Stimulated activated CD4-positive, alpha-beta T cell treated with anti-CD3 and anti-CD28 coated beads, Interleukin-1b, Interleukin-23, amount 100 ng/mL, for 24 hours (primary cell): Measurements from ENCODE around the gene ARHGEF37.
"Not testable (repeated sequence)": the region's sequence is repeated elsewhere in the genome, so short reads cannot be mapped to it uniquely, and the experiment has no call there.

ENCODE experiments used
- DNase-seq, 4 experiments: peaks; one replicate each; pipeline ENCODE4 v3.0.0-alpha.2; 2020; ENCODE audit warnings: low read depth in 4 of 4, low spot score in 1 of 4

Gene ARHGEF37

DNA sequence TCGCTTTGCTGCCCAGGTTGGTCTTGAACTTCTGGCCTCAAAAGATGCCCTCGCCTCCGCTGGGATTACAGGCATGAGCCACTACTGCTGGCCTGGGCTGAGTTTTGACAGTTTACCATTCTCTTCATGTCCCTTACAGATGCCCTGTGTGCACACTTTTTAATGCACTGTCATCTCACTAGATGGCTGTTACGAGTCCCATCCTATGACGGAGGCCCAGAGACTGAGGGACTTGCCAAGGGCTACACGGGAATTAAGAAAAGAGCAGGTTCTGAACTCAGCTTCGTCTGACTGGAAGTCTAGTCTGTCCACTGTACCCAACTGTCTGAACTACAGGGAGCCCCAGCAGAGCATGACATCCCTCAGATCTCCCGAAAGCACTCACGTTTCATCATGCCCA, 63.9 kb downstream of the ARHGEF37 start:
- no peak for DNase-seq

DNA sequence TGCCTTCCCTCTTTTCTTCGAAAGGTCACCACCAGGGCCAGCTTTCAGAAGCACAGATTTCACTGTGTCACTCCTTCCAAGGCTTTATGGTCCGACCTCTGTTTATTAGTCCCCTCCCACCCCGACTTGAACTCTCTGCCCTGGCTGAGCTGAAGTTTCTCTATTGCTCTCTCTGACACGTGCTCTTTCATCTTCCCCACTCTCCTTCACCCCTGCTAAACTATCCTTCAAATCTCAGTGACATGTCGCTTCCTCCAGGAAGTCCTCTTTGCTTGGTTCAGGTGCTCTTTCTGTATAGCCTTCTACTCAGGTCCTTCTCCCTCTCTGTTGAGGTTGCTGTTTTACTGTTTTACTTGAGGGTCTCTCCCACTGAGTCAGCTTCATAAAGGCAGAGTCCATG, 64.4 kb downstream of the ARHGEF37 start:
- no peak for DNase-seq

DNA sequence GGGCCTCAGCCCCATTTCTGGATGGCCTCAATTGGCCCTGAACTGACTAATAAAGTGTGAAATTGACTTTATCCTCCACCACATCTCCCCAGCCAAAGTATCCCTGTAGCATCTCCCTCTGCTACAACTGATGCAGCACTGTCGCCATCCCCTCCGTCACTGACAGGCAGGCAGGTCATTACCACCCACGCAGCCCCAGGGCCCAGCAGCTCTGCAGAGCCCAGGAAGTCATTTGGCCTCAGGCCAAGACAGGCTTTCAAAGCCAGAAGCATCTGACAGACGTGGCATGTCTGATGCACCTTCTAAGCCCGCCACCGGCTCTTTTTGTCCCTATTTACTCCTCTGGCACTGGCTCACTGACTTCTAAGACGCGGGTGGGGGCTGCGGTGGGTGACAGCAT, 65.3 kb downstream of the ARHGEF37 start:
- peak in 1 of 4 experiments; percentile 18 for DNase-seq

GRCh38 chr5:149647334-149647733, 66.0 kb downstream of the ARHGEF37 start:
- DNase-seq, result no peak

DNA sequence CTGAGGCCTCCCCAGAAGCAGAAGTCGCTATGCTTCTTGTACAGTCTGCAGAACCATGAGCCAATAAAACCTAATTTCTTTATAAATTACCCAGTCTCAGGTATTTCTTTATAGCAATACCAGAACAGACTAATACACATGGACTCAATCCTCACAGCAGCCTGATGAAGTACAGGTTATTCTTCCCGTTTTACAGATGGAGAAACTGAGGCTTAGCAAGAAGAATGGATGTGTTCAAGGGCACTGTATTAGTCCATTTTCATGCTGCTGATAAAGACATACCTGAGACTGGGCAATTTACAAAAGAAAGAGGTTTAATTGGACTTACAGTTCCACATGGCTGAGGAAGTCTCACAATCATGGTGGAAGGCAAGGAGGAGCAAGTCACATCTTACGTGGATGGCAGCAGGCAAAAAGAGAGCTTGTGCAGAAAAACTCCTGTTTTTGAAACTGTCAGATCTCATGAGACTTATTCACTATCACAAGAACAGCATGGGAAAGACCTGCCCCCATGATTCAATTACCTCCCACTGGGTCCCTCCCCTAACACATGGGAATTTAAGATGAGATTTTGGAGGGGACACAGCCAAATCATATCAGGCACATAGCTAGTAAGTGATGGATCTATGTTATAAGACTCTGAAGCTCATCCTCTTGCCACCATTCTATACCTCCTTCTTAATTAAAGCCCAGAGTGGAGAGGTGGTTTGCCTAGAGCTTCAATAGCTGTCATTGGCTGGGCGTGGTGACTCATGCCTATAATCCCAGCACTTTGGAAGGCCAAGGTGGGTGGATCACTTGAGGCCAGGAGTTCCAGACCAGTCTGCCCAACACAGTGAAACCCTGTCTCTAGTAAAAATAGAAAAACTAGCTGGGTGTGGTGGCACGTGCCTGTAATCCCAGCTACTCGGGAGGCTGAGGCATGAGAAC, 67.4 kb downstream of the ARHGEF37 start:
- DNase-seq, result not testable (repeated sequence)

- DNase-seq, result not testable (repeated sequence)
Observed at GRCh38 chr5:149649730-149650129, 68.4 kb downstream of the ARHGEF37 start.

DNA sequence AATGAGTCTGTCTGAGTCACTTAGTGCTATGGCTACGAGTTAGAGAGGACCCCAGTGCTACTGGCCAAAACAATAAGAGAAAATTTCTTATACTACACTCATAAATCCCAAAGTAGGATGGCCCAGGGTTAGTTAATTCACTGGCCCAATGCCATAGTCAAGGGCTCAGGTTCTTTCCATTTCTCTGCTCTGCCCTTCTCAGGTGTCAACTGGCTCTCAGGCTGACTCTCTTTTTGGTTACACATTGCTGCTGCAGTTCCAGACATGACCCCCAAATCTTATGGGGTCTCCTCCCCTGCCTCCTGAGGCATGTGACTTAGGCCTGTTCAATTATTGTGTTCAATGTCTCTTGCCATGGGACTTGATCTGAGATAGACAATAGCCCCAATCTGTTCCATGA, 70.4 kb downstream of the ARHGEF37 start:
- no peak for DNase-seq

GRCh38 chr5:149652697-149653096, 71.4 kb downstream of the ARHGEF37 start:
- no peak for DNase-seq

DNA sequence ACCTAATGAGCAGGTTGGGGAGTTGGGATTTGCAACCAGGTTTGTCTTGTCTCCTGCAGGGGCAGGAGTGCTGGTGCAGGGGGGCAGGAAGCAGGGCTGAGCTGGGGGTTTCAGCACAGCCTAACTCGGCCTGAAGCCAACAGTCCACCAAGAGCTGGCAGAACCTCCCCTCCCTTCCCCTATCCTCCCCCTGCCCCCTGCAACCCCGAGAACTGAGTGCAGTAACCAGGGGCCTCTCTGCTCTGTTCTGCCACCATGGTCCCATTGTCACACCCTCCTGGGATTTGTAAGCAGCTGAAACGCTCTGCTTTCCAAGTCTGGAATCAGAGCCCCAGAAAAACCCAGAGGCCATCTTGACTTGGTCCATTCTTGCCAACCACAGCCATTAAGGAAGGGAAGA, 72.9 kb downstream of the ARHGEF37 start:
- no peak for DNase-seq

GRCh38 chr5:149654883-149655505, 73.7 kb downstream of the ARHGEF37 start:
- no peak for DNase-seq

GRCh38 chr5:149656576-149657182, 75.4 kb downstream of the ARHGEF37 start:
- no peak for DNase-seq

GRCh38 chr5:149657324-149657723, 76.0 kb downstream of the ARHGEF37 start:
- DNase-seq, result no peak

DNA sequence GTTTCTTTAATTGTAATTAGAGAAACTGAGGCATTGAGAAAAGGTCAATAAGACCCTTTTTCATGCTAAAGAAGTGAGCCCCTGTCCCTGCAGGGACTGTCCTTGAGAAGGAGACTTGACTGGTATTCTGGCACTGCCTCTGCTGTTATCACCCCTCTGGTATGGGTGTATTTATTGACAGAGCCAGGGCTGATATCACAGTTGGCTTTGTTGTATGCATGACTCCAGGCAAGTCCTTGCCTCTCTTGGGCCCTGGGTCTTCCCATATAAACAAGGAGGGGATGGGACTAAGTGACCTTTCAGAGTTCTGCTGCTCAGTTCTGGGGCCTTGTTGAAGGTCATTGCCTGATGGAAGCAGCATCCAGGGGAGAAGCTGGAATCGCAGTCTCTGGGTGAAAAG, 77.0 kb downstream of the ARHGEF37 start:
- no peak for DNase-seq

- no peak for DNase-seq
Observed at GRCh38 chr5:149664083-149664482, 82.8 kb downstream of the ARHGEF37 start.

- no peak for DNase-seq
Observed at GRCh38 chr5:149664666-149665415, 83.5 kb downstream of the ARHGEF37 start.

DNA sequence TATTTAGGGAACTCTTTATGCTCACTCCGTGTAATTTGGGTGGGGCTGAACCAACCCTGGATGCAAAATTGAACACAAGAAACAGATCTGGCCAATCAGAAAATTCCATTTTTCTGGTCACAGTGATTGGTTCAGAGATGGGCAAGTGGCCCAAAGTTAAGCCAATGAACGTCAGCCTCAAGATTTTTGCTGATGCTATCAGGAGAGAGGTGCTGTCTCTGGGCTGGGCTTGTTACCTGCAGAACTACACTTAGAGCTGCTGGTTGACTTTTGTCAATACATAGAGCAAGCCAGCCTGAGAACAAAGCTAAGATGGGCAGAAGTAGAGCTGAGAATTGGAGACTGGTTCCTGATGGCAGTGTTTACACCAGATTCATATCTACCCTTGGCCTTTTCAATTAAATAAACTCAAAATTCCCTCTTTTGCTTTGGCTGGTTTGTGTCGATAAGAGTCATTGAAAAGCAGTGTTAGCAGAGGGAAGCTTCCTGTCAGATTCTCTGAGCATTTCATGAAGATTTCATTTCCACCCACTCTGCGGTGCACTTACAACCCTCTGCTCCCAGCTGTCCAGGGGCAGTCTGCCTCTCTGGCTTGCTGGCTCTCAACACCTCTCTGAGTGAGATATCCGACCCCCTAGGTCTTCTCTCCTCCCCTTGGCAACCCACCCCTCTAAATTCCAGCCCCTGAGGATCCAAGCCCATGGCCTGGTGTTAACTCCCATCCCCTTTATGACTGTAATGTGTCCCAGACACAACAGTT, 84.3 kb downstream of the ARHGEF37 start:
- DNase-seq, result no peak

- no peak for DNase-seq
Observed at GRCh38 chr5:149666212-149666852, 85.0 kb downstream of the ARHGEF37 start.

DNA sequence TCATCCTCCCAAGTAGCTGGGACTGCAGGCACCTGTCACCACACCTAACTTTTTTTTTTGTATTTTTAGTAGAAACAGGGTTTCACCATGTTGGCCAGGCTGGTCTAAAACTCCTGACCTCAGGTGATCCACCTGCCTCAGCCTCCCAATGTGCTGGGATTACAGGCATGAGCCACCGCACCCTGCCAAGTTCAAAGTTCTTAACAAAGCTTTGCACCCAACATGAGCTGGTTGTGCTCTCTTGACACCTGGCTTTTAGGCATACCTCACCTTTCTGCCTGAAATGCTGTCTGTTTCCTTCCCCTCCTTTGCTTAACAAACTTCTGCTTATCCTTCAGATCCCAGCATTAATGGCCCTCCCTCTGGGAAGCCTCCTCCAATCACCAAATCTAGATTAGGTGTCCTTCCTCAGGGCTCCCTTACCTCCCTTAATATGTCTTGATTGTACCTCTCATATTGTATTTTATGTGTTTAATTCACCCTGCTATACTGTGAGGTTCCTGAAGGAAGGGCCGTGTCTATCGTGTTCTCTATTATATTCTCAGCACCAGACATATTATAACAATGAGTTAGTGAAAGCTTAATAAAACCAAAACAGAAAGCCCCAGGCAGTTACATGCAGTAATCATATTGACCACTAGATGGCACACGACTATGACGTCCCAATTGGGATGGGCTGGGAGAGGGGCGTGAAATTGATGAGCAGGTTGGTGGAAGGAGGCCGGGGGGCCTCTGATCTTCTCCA, 86.0 kb downstream of the ARHGEF37 start:
- no peak for DNase-seq

- no peak for DNase-seq
Observed at GRCh38 chr5:149667829-149668330, 86.6 kb downstream of the ARHGEF37 start.
